ENCODE measurements around the gene IL4. TPM values are rescaled to one million over a fixed set of nuclear protein-coding genes. Genes with fewer than 3 reads are reported as not detected.

IL4 gene
- total RNA-seq, 6 experiments from 2014 or later = not detected

- intact Hi-C loops (cut with DNase I) = no loop called here
- peaks cover 0 to 7% (median 0%) of the 10 kb centered on the region in 4 donors for H3K4me1 ChIP-seq
- no CpG with 5 or more reads among the region's 3 CpGs for WGBS (ENCODE audit: insufficient coverage, low coverage, low lambda C conversion rate, missing lambda C conversion rate)
- DNase-seq (peak in 1 of 3 donors; percentile 78), ATAC-seq (peak; percentile 31 to 92 (median 56))
- H3K27ac ChIP-seq = no peak overlapping the region
- TF ChIP-seq, protein P1, sequence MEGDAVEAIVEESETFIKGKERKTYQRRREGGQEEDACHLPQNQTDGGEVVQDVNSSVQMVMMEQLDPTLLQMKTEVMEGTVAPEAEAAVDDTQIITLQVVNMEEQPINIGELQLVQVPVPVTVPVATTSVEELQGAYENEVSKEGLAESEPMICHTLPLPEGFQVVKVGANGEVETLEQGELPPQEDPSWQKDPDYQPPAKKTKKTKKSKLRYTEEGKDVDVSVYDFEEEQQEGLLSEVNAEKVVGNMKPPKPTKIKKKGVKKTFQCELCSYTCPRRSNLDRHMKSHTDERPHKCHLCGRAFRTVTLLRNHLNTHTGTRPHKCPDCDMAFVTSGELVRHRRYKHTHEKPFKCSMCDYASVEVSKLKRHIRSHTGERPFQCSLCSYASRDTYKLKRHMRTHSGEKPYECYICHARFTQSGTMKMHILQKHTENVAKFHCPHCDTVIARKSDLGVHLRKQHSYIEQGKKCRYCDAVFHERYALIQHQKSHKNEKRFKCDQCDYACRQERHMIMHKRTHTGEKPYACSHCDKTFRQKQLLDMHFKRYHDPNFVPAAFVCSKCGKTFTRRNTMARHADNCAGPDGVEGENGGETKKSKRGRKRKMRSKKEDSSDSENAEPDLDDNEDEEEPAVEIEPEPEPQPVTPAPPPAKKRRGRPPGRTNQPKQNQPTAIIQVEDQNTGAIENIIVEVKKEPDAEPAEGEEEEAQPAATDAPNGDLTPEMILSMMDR (IDR thresholded peaks at IDR 0.05) = no peak
- TF ChIP-seq POLR2A (IDR thresholded peaks at IDR 0.05) = no peak
- no peaks in the 10 kb centered on the region for H3K27me3 ChIP-seq
- peaks cover 0 to 43% (median 15%) of the 10 kb centered on the region in 4 donors for H3K36me3 ChIP-seq
- H3K9me3 ChIP-seq = no peaks in the 10 kb centered on the region
- no peak overlapping the region for H3K4me3 ChIP-seq
Observed at GRCh38 chr5:132641241-132641723, 32.5 kb upstream of the IL4 start.

GRCh38 chr5:132641841-132642240 lies 31.9 kb upstream of the IL4 start:
- no peaks in the 10 kb centered on the region for H3K9me3 ChIP-seq
- H3K27me3 ChIP-seq = no peaks in the 10 kb centered on the region
- peaks cover 0 to 39% (median 12%) of the 10 kb centered on the region in 4 donors for H3K36me3 ChIP-seq
- H3K27ac ChIP-seq = no peak overlapping the region
- no peak for DNase-seq
- ATAC-seq = no peak
- intact Hi-C loops (cut with DNase I) = no loop called here
- TF ChIP-seq, protein P1 (IDR thresholded peaks at IDR 0.05) = no peak
- no peak for TF ChIP-seq POLR2A (IDR thresholded peaks at IDR 0.05)
- peaks cover 0 to 7% (median 0%) of the 10 kb centered on the region in 4 donors for H3K4me1 ChIP-seq
- no peak overlapping the region for H3K4me3 ChIP-seq
- 87% methylated on average over 3 of the region's 3 CpGs for WGBS (ENCODE audit: insufficient coverage, low coverage, low lambda C conversion rate, missing lambda C conversion rate)

DNA sequence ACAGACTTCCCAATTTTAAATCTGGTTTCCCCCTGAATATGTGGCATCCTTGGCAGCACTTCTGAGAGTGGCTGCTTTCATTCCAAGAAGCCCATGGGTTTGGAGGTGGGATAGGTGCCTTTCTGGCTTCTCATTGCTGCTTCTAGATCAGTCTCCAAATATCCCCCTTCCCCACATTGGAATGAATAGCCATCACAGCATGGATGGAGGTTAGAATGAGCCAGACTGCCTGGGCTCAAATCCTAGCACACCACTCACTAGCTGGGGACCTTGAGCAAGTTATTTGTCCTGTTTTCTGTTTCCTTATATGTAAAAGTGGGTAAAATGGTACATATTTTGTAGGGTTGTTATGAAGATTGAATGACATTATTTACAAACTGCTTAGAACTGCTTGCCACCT lies 29.6 kb upstream of the IL4 start:
- Histone ChIP-seq H3K36me3 (peaks cover 0 to 20% (median 0%) of the 10 kb centered on the region in 4 donors), H3K4me3 (no peak overlapping the region), H3K4me1 (peaks cover 0 to 7% (median 0%) of the 10 kb centered on the region in 4 donors), H3K27ac (no peak overlapping the region), H3K27me3 (no peaks in the 10 kb centered on the region), H3K9me3 (no peaks in the 10 kb centered on the region)
- intact Hi-C loops (cut with DNase I) = no loop called here
- TF ChIP-seq POLR2A (IDR thresholded peaks at IDR 0.05) = no peak
- TF ChIP-seq, protein P1 (IDR thresholded peaks at IDR 0.05) = no peak
- ATAC-seq = no peak
- no peak for DNase-seq

GRCh38 chr5:132646583-132647266 lies 27.1 kb upstream of the IL4 start:
- Histone ChIP-seq H3K4me1 (no peaks in the 10 kb centered on the region), H3K4me3 (no peak overlapping the region), H3K27me3 (no peaks in the 10 kb centered on the region), H3K9me3 (no peaks in the 10 kb centered on the region), H3K36me3 (no peaks in the 10 kb centered on the region), H3K27ac (no peak overlapping the region)
- peak in 2 of 4 donors; percentile 13 to 19 for ATAC-seq
- no peak for DNase-seq
- intact Hi-C loops (cut with DNase I) = no loop called here
- WGBS (ENCODE audit: insufficient coverage, low coverage, low lambda C conversion rate, missing lambda C conversion rate) = 68% methylated on average over 9 of the region's 11 CpGs
- TF ChIP-seq, protein P1 (IDR thresholded peaks at IDR 0.05) = no peak
- no peak for TF ChIP-seq POLR2A (IDR thresholded peaks at IDR 0.05)

Data from right lobe of liver (tissue), 6 donors.